Measurements from ENCODE around the gene DCHS1. TPM values are rescaled to one million over a fixed set of nuclear protein-coding genes. Genes with fewer than 3 reads are reported as not detected.

The DCHS1 gene
- total and polyA plus RNA-seq, 10 of the 15 experiments (the other 5 are each of a cell fraction or from before 2014, with no cell fraction given): 0.02 to 0.64 (median 0.18) TPM; not detected in 1

DNA sequence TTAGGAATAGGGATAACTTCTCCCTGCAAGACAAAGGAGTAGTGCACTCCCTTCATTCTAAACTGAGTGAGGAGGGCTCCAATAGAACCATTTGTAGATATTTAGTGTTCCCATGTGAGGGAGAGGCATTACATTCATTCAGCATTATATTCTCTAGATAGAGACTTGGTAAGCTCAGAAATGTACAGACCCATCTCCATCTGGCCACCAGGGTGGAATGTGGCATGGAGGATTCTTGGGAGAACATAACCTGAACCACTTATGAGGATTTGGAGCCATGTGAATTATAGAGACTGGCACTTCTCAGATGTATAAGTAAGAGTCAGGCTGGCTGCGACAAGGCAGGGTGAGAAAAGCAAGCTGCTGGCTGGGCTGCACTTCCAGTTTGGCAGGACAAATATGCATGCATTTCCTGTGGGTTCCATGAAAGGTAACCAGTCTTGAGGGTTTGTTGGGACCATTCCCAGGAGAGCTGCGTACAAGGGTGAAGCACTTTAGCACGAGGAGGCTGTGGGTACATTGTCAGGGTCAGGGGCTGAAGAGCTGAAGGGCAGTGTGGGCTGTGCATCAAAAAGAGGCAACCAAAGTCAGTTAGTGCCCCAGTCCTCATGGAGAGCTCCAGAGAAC, 61.4 kb downstream of the DCHS1 start:
- CTCF ChIA-PET: interaction anchor here (0.5 to 2.8 kb wide), 7 partner anchors 9 to 144 kb away, joined by 3 to 9 read pairs (median 3); partner anchors contain the start of genes ILK, MRPL17, RRP8 and TAF10
- Histone ChIP-seq H3K79me2 (ENCODE audit: control insufficient read depth, insufficient read depth, low read length) (peaks cover 4% of the 10 kb centered on the region; the same call in 1 of the 2 replicates), H3K9me3 (replicated peaks; ENCODE audit: control insufficient read depth, insufficient read depth, low read length) (no peaks in the 10 kb centered on the region), H3K4me2 (ENCODE audit: control insufficient read depth, insufficient read depth) (no peak overlapping the region), H3K27ac (ENCODE audit: control insufficient read depth, insufficient read depth) (no peak overlapping the region), H3K4me3 (no peak overlapping the region), H2AFZ (ENCODE audit: control insufficient read depth, low read depth, low read length) (no peak overlapping the region), H4K20me1 (ENCODE audit: control insufficient read depth, insufficient read depth) (no peaks in the 10 kb centered on the region; the same call in 1 of the 2 replicates), H3K4me1 (ENCODE audit: control insufficient read depth, insufficient read depth, low read length) (no peaks in the 10 kb centered on the region), H3K36me3 (ENCODE audit: control insufficient read depth in 2 of 2, insufficient read depth in 2 of 2, low read length in 1 of 2) (peaks cover 6 to 15% of the 10 kb centered on the region in 2 experiments), H3K9ac (ENCODE audit: control insufficient read depth, insufficient read depth, low read length) (no peak overlapping the region), H3K27me3 (replicated peaks in 1 of 2; ENCODE audit: control insufficient read depth in 2 of 2, insufficient read depth in 2 of 2, low read length in 1 of 2) (no peaks in the 10 kb centered on the region)
- no peak for ATAC-seq
- TF ChIP-seq HDAC6 (IDR thresholded peaks at IDR 0.05; ENCODE audit: unreplicated experiment): no peak
- TF ChIP-seq KDM1A (IDR thresholded peaks at IDR 0.05; ENCODE audit: borderline replicate concordance): no peak
- no peak for TF ChIP-seq ATF7 (IDR thresholded peaks at IDR 0.05; ENCODE audit: low read depth)
- no TSS peak for BruUV-seq (replicated peaks)
- intact Hi-C loops (cut with micrococcal nuclease; ENCODE audit: unreplicated experiment): no loop called here
- DNase-seq (ENCODE audit: low read depth, low spot score): no peak
- no peak for FAIRE-seq
- RAD21 ChIA-PET (ENCODE audit: unreplicated experiment): interaction anchor here (1.0 kb wide), 1 partner anchor 24 kb away, joined by 3 read pairs; no protein-coding TSS in a partner anchor
- POLR2A ChIA-PET: interaction anchor here (0.6 to 1.3 kb wide), 3 partner anchors 10 to 789 kb away, joined by 3 to 5 read pairs (median 3); partner anchors contain the start of gene TAF10
- SMC1A ChIA-PET (ENCODE audit: uncharacterized antibody, unreplicated experiment): no interaction called here
- in situ Hi-C loops (cut with MboI): no loop called here
- WGBS (ENCODE audit: insufficient coverage, insufficient replicate concordance, low lambda C conversion rate, missing lambda C conversion rate): 73% methylated on average over 3 of the region's 3 CpGs

DNA sequence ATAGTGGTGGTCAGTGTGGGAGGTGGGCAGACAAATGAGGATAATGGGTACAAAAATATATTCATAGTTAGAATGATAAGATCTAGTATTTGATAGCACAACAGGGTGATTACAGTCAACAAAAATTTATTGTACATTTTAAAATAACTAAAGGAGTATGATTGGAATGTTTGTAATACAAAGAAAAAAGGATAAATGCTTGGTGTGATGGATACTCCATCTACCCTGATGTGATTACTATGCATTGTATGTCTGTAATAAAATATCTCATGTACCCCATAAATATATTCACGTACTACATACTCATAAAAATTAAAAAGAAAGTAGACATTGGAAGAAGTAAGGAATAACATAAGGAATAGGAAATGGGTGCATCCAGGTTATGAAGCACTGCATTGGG, 67.6 kb downstream of the DCHS1 start:
- no peak overlapping the region for H3K4me2 ChIP-seq (ENCODE audit: control insufficient read depth, insufficient read depth)
- intact Hi-C loops (cut with micrococcal nuclease; ENCODE audit: unreplicated experiment) (no loop called here), in situ Hi-C loops (cut with MboI) (no loop called here)
- H3K4me1 ChIP-seq (ENCODE audit: control insufficient read depth, insufficient read depth, low read length): no peaks in the 10 kb centered on the region
- WGBS (ENCODE audit: insufficient coverage, insufficient replicate concordance, low lambda C conversion rate, missing lambda C conversion rate): 89% methylated on average over 1 of the region's 1 CpG
- no peak overlapping the region for H3K27ac ChIP-seq (ENCODE audit: control insufficient read depth, insufficient read depth)
- no TSS peak for BruUV-seq (replicated peaks)
- no peaks in the 10 kb centered on the region for H4K20me1 ChIP-seq (ENCODE audit: control insufficient read depth, insufficient read depth)
- H3K27me3 ChIP-seq (replicated peaks in 1 of 2; ENCODE audit: control insufficient read depth in 2 of 2, insufficient read depth in 2 of 2, low read length in 1 of 2): no peaks in the 10 kb centered on the region
- RAD21 ChIA-PET (ENCODE audit: unreplicated experiment): no interaction called here
- DNase-seq (ENCODE audit: low read depth, low spot score) (no peak), FAIRE-seq (no peak), ATAC-seq (no peak)
- TF ChIP-seq JUND (IDR thresholded peaks at IDR 0.05; ENCODE audit: low read depth, low read length) (no peak), HDAC2 (IDR thresholded peaks at IDR 0.05) (no peak), DPF2 (IDR thresholded peaks at IDR 0.05) (no peak), YY1 (IDR thresholded peaks at IDR 0.05; ENCODE audit: low read depth, low read length) (no peak)
- H3K79me2 ChIP-seq (ENCODE audit: control insufficient read depth, insufficient read depth, low read length): no peaks in the 10 kb centered on the region
- no peaks in the 10 kb centered on the region for H3K9me3 ChIP-seq (replicated peaks; ENCODE audit: control insufficient read depth, insufficient read depth, low read length)
- CTCF ChIA-PET: no interaction called here
- H3K36me3 ChIP-seq (ENCODE audit: control insufficient read depth in 2 of 2, insufficient read depth in 2 of 2, low read length in 1 of 2): peaks cover 0 to 5% of the 10 kb centered on the region in 2 experiments; a peak in 2 of 4 replicates
- SMC1A ChIA-PET (ENCODE audit: uncharacterized antibody, unreplicated experiment): interaction anchor here (1.7 kb wide), 1 partner anchor 9 kb away, joined by 6 read pairs; no protein-coding TSS in a partner anchor
- POLR2A ChIA-PET: no interaction called here
- no peak overlapping the region for H3K4me3 ChIP-seq
- H2AFZ ChIP-seq (ENCODE audit: control insufficient read depth, low read depth, low read length): no peak overlapping the region
- no peak overlapping the region for H3K9ac ChIP-seq (ENCODE audit: control insufficient read depth, insufficient read depth, low read length)

All from GM12878 (cell line).